UCSD-AML1 (cell line): Measurements from ENCODE around the gene EIF3D.

Source experiments
- DNase-seq: peaks from one replicate; lab custom pipeline; 2025; ENCODE audit not compliant: unreplicated experiment; lab: John Stamatoyannopoulos, UW

The EIF3D gene

GRCh38 chr22:36528795-36529751, at the start of gene EIF3D:
EIF3D (minus strand) TSS chr22:36529166; CDS start chr22:36526121, 3,045 bp downstream.
- DNase-seq = peak; percentile 99

DNA sequence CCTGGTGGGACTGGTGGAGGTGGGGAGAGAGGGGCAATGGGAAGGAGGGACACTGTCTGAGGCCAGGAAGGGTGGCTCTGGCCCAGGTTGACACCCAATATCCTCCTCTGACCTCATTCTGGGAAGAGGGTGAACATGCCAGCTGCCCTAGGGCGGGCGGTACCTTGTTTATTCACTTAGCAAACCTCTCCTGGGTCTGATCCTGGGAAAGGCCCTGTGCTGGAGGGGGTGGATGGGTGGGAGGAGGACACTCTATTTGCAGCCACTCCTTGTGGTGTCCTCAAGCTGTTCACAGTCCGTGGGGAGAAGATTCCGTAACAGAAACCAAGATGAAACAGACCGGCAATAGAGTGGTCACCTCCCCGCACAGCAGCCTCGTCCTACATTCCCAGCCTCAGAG, 49.7 kb upstream of the EIF3D start:
- DNase-seq = no peak

DNA sequence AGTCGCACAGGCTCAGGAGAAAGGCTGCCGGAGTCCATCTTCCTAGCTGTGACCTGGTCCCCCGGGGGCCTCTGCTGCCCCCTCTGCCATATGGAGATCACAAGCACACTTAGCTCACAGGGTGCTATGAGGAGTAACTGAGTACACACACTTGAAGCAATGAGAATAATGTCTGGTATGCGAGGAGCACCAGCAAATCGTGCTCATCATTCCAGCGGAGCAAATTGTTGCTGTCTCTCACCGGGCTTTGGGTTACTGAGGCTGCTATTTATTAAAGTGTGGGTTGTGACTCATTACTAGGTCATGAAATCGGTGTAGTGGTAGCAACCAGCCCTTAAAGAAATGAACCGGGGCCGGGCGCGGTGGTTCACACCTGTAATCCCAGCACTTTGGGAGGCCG, 48.1 kb upstream of the EIF3D start:
- no peak for DNase-seq

GRCh38 chr22:36574728-36575127, 45.8 kb upstream of the EIF3D start:
- no peak for DNase-seq

DNA sequence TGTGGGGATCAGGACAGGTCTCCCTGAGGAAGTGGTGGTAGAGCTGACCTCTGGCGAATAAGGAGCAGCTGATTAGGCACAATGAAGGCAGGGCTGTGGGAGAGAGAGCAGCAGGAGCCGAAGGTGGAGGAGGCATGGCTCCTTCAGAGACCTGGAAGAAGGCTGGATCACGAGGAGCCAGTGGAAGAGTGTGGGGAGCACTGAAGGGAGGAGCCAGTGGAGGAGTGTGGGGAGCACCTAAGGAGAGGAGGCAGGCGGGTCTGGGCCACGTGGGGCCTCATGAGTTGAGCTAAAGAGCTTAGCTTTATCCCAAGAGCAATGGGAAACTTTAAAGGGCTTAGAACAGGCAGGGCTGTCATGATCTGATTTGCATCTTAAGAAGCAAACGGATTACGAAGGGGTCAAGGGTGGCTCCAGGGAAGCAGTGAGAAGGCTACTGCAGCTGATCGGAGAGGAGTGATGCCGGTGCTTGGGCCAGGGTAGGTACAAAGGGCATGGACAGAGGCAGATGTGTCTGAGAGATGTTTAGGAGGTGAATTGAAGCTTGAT, 44.9 kb upstream of the EIF3D start:
- no peak for DNase-seq

DNA sequence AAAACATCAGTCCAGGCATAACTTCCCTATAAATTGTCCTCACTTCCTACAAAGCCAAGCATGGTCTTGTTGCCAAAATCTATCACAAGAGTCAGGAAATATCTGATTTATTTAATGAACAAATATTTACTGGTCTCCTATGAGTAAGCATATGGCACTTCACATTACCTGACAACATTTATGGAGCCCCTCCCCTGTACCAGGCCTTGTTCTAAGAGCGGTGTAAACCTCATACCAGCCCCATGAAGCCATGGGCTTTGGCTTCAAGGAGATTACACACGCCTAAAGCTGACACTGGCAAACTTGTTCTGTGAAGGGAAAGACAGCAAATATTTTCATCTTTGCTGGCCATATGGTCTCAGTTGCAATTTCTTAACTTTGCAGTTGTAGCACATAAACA, 43.0 kb upstream of the EIF3D start:
- no peak for DNase-seq

DNA sequence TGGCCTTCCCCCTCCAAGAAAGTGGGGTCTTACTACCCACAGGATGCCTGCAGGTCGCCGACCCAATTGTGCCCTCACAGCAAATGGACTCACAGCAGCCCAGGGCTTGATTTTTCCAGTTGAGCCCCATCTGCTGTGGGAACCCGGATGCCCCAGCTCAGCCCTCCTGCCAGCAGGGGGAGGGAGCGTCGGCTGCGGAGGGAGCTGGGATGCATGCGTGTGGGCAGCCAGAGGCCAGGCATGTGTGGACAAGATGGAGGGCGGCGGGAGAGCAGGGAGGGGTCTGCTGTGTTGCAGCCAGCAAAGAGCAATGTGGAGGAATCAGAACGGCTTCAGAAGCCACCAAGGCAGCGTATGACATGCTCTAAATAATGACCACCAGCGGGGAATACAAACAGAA, 41.0 kb upstream of the EIF3D start:
- peak; percentile 28 for DNase-seq

DNA sequence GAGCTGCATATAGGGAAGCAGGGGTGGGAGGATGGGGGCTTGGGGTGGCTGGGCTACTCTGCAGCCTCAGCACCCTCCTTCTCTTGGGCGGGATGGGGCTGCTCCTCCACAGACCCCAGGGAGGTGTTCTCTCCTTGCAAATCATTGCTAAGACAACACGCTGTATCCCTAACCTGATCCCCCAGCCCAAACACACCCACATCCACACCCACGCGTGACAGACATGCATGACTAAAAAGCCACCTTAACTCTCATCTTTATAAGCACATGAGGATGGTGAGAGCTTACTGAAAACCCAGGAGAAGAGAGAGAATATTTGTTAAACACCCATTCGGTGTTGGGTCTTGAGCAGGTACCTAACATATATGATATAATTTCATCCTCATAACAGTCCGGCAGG, 39.9 kb upstream of the EIF3D start:
- DNase-seq = no peak

- no peak for DNase-seq
These were observed 37.8 kb upstream of the EIF3D start for GRCh38 chr22:36566720-36567119.

- DNase-seq = no peak
These were observed 36.7 kb upstream of the EIF3D start for GRCh38 chr22:36565686-36566085.

DNA sequence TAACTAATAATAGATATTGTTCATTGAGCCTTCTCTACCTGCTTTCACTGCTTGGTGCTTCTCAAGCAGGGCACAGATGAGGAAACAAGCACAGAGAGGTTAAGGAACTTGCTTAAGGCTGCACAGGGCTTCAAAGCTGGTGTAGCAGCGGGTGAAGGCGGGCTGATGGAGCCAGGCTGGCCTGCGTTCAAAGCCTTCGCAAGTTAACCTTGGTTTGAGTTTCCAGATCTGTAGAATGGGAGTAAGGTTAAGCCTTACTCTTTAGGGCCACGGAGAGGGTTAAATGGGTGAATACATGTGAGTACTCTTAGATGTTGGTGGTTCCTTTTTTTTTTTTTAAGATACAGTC, 36.2 kb upstream of the EIF3D start:
- DNase-seq = no peak

- DNase-seq = no peak
These were observed 35.6 kb upstream of the EIF3D start for GRCh38 chr22:36564422-36565158.

- no peak for DNase-seq
These were observed 34.9 kb upstream of the EIF3D start for GRCh38 chr22:36563898-36564297.

DNA sequence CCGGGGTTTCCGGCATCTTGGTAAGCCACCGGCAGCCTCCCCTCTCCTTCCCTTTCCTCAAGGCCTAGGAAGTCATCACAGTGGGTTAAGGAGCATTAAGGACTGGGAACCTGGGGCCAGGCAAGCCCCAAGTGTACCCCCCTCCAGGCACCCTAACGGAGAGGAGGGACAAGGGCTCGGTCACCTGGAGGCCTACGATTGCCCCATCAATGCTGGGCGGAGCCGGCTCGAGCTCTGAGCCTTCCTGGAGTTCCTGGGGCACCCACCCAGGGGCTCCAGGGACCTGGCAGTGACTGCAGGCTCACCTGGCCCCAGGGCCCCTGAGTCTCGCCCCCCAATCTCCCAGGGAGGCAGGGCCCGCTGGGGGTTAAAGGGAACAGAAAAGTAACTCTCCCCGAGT, 34.5 kb upstream of the EIF3D start:
- DNase-seq = no peak

- DNase-seq = no peak
These were observed 34.0 kb upstream of the EIF3D start for GRCh38 chr22:36563001-36563400.

GRCh38 chr22:36562261-36562835, 33.4 kb upstream of the EIF3D start:
- DNase-seq = peak; percentile 40

GRCh38 chr22:36561291-36561811, 32.4 kb upstream of the EIF3D start:
- DNase-seq = no peak

DNA sequence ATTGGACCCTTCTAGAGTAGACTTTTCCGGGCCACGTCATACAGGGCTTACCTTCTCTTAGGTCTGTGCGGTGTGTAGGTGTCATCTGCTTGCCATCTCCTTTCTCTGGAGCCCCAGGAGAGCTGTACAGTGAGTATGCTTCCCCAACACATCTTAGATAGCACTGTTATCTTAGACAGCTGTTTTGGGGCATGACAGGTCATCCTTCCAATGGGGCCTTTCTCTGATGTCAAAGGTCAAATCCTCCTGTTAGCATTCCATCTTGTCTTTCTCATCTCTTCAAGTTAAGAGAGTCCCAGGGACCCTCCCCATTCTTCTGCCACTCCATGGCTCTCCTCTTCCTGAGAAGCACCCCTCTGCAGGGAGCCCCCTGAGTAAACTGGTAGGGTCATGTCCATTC, 31.0 kb upstream of the EIF3D start:
- DNase-seq = no peak

DNA sequence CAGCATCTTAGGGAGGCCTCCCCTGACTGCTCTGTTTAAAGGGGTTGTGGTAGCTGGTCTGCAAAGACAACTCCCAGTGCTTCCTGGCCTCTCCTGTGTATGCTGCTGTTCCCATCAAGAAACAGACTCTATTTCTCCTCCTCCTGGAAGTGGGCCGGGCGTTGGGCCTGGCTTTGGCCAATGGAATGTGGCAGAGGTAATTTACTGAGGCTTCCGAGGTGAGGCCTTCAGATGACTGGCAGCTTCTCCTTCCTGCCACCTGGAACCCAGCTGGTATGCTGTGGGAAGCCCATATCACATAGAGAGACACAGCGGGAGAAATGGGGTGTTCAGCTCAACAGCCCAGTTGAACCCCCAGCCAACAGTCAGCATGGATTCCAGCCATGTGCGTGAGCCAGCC, 25.1 kb upstream of the EIF3D start:
- DNase-seq = no peak

GRCh38 chr22:36552289-36552688, 23.3 kb upstream of the EIF3D start:
- no peak for DNase-seq

DNA sequence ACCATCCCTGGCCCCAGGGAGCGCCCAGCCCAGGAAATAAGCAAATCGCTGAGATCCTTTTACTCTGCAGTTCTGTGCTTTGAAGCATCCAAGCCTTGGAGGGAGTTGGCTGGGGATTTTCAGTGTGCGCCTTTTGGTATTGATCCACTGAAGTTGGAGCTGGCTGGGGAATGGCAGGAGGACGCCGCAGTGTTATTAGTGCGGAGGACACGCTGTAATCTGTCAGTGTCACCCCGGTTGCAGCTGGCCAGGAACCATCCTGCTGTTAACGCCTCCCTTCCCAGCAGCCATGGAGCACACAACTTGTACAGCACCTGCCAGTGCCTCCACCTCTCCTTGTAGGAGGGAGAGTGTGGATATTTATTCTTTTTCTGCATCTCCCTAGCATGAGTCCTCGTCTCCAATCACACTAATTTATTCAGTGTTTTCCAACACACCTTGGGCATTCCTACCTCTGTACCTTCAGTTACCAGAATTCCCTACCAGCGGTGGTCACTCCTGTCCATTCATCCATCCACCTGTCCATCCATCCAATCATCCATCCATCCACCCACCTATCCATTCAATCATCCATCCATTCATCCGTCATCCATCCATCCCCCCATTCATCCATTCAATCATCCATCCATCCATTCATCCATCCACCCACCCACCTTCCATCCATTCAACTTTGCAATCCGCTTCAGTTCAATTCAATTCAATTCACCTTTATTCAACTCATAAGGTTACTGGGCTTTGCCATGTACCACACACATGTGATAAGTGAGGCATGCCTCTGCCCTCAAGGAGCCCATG, 21.9 kb upstream of the EIF3D start:
- DNase-seq = no peak
